HG02840 (cell line): ENCODE results near the gene MRGPRD.
"Not testable (repeated sequence)": the region's sequence is repeated elsewhere in the genome, so short reads cannot be mapped to it uniquely, and the experiment has no call there.

Experiments used
- ATAC-seq: cut with Tn5 transposase; IDR thresholded peaks from one replicate; pipeline ENCODE4 v1.9.1; 2021; ENCODE audit warnings: mild to moderate bottlenecking, moderate library complexity, moderate number of reproducible peaks; ENCODE audit not compliant: unreplicated experiment, low FRiP score

The MRGPRD gene

DNA sequence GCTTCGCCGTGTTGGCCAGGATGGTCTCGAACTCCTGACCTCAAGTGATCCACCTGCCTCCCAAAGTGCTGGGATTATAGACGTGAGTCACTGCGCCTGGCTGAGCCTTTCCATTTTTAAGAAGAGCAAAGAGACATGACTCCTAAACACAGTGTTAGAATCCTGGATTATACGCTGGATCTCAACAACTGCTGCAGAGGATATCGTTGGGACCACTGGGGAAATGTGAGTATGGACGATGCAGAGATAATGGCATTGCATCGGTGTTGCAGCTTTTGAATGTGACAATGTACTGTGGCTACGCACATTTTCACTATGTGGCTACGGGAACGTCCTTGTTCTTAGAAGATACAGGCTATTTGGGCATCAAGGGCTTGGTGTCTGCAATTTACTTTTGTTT is 26.0 kb upstream of the MRGPRD start:
- no peak for ATAC-seq

DNA sequence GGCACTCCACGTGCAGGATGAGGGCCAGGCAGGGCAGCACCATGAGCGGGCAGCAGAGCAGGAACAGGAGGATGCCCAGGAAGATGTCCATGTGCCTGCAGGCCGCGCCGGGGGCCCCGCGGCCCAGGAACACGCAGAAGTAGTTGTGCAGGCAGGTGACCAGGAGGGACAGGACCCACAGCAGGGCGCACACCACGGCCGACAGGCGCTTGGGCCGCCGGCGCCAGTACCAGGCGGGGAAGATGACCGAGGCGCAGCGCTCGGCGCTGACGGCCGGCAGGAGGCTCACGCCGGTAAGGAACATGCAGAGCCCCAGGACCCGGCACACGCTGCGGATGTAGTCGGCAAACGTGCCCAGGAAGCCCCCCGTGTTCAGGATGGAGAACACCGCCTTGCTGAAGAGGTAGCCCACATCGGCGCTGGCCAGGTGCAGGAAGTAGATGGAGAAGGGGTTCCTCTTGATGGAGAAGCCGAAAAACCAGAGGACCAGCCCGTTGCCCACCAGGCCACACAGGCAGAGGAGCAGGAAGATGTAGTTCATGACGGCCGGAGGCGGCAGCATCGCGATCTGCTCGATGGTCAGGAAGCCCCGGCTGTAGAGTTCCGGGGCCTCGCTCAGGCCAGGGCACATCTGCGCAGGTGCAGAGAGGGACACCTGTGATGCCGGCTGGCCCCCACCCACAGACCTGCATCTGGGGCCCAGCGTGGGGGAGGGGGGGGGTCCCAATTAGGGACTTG is 25.0 kb upstream of the MRGPRD start:
- ATAC-seq, result no peak

DNA sequence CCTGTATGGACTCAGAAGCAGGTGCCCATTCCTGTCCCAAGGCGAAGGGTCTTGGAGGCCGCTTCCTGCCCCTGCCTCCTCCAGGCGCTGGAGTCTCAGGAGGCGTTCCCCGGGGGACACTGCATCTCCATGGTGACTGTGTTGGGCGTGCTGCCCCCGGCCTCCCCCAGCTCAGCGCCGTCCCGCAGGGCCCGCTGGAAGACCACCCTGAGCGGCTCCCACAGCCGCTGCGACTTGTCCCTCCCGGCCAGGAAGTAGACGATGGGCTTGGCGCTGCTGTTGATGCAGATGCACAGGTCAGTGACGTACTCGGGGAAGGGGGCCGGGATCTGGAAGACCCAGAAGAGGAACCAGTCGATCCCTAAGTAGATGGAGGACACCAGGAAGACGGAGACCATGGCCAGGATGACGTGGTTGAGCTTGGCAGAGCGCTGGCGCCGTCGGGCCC is 24.4 kb upstream of the MRGPRD start:
- ATAC-seq, result no peak

DNA sequence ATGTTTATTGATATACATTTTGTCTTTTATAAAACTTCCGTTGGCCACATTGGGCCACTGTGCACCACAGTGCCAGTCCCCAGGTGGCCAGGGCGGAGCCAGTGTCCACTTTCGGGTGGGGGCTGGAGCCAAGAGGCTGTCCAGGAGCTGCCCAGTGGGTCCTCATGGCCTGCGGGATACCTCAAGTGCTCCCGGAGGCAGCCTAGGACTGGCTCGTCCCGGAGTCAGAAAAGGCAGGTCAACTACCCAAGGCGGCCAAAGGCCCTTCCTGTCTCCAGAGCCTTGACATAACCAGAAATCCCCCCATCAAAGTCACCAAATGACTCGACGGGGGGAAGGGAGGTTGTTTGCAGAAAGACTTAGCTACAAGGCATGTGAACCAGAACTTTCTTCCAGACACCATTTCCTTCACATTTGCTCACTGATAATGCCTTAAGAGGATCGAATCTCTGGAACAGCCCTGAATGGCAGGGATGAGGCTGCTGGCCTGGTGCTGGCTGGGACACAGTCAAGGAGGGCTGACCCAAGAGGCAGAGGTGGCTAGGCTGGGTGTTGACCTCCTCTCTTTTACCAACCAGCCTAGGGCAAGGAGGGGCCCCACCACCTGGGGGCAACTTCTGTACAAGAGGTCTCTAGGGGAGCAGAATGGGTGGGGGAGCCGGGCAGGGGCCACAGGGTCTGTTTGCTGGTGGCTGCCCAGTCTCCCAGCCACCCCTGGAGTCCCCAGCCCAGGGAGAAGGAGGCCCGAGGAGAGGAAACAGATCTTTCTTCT is 23.8 kb upstream of the MRGPRD start:
- no peak for ATAC-seq

DNA sequence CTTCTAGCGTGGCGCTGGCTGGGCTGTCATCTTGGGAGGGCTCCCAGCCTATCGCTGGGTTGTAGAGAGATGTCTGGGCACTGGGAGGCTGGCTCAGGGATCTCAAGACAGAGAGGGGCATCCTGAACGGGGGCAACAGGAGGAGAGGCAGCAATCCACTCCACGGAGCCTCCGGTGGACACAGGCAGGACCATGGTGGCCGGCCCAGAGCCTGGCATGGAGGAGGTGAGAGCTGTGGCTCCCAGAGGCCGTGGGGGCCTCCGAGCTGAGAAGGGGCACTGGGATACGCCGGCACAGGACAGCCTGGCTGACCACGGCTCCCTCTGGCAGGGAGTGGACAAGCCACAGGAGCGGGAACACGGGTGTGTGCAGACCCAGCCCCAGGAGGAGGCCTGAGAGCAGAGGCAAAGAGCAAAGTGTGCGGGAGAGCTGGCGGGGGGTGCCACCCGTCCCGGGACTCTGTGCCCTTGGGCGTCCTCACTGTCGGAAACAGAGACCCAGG is 23.1 kb upstream of the MRGPRD start:
- no peak for ATAC-seq

DNA sequence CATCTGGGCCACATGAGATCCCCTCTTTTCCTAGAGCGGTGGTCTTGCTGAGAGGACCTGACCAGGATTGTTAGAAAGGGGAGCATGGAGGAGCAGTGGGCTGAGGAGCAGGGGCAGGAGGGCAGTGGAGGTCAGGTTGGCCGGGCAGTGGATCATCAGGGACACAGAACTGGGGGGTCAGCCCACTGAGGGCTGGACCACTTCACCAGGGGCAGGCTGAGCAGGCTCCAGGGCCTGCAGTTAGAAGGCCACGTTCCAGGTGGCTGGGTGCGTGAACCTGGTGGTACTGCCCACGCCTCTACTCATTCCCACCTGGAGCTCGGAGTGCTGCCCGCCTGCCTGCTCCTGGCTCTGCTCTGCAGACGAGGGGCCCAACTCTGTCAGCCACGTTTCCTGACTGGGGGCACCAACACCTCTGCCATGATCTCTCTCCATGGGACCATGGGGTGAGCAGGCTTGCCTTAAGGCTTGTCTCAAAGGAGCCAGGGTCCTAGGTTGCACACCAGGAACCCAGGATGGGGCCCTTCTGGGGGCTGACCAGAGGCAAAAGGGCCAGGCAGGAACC is 22.6 kb upstream of the MRGPRD start:
- no peak for ATAC-seq

DNA sequence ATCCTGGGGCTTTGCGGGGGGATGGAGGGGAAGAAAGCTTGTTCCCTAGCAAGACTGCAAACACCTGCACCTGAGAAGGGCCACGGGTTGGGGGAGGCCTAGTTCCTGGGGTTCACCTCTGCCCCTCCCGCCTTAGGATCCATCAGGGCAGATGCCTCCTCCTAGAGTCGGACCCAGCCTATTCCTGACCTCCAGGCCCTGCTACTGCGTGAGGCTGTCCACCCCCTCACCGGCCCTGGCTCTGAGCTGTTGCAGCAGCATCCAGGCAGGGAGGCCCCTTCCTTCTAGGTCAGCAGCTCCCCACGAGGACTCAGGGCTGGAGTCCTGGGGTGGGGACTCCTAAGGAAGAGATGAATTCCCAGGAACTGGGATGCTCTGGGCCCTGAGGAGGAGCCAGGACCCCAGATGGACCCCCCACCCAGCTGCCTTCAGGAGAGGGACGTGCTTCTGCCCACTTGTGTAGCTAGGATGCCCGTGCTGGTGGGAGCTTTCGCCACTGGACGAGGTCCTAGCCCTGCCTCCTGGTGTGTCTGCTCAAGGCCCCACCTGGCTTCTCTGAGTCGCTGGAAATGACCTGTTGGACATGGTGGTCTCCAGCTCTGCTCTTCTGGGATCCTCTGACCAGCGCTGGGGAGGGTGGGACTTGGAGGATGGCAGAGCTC is 21.9 kb upstream of the MRGPRD start:
- ATAC-seq, result no peak

DNA sequence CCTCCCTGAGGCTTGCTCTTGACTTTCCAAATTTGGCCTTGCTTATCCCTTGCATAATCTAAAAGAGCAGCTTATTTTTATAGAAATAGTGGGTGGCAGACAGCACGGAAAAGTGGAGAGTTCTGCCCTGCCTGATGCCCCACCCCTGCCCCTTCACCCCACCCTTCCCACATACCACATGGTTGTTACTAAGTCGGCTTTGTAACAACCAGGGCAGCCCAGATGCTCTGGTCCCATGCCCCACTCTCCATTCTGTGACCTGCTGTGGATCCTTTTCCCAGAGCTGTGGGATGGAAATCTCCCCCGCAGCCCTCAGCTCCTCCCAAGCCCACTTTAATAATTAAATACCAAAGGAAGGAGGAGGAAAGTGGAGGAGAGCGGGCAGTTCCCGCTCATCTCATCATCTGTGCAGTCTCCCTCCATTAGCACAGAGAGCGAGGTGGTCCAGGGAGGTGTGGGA is 21.4 kb upstream of the MRGPRD start:
- ATAC-seq, result no peak

DNA sequence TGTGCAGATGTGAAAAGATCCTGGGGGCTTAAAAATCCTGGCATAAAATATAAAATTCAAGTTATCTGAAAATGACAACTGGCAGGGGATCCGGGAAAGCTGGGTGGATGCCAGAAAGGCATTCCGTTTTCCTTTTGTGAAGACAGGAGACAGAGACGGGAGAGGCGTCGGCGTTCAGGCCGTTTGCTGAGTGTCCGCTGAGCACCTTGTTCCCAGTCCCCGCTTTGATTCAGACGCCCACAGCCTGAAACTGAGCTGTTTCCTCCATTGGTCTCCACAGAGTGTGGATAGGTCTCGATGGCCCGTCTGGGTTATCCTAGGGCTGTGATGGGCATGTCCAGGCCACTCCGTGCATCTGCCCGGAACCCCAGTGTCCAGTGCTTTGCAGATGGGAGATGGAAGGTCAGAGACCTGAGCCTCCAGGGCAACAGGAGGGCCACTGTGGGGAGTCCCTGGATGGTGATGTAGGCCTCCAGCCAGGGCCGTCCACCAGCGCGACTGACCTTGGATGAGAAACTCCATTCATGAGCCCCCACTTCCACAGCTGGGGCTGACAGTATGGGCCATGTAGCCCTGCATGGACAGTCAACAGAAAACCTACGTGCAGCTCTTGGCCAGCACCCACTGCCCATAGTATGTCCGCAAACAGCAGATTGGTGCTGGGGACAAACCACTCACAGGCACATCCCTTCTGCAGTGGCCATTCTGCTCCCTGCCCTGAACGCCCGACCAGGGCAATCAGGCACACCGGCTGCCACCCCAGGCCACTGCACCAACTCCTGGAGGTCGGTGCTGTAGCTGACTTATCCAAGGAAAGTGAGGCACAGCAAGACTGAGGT is 20.7 kb upstream of the MRGPRD start:
- ATAC-seq, result no peak

DNA sequence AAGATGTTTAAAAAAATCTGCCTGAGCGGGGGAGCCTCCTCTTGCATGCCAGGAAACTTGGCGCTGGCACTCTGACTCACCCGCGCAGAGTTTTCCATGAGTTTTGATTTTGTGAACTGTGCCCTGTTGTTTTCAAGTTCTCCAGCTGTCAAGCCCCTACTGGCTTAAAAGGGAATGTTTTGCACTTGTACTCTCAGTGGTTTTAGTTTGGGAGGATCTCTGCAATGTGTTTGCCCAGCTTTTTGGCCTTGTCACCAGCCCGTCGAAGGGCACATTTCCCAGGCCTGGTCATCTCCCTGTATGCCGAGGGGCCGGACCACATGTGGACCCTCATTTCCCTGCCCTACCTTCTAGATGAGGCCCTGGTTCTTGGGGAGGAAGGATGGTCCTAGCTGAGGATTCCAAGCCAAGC is 20.1 kb upstream of the MRGPRD start:
- no peak for ATAC-seq

DNA sequence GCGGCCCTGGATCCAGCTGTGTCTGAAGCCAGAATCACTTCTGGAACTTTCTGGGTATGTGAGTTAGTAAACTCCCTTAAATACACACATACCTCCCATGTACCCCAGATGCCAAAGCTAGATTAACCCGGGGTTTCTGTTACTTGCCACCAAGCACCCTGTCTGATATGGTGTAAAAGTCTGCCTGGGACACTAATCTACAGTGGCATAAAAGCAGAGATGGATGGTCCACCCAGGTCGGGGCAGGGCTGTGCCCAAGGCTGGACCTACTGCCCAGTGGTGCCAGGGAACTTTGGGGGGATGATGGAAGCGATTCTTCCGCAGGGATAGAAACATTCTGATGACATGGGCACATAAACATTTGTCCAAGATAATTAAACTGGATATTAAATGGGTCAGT is 19.6 kb upstream of the MRGPRD start:
- no peak for ATAC-seq

DNA sequence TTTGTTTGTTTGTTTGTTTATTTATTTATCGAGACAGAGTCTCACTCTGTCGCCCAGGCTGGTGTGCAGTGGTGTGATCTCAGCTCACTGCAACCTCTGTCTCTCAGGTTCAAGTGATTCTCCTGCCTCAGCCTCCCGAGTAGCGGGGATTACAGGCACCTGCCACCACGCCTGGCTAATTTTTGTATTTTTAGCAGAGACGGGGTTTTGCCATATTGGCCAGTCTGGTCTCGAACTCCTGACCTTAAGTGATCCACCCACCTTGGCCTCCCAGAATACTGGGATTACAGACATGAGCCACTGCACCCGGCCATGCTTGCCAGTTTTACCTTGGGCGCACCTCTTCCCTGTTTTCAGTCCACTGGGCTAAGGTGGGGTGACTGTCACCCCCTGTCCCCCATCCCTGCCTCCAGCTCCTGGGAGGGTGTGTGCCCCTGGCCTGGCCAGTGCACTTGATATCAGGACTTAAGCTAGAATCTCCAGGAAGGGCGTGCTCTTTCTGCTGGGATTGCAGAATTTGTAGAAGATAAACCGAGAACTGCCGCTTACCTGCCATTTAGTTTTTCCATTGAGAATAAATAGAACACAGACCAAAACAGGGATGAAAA is 19.1 kb upstream of the MRGPRD start:
- not testable (repeated sequence) for ATAC-seq

DNA sequence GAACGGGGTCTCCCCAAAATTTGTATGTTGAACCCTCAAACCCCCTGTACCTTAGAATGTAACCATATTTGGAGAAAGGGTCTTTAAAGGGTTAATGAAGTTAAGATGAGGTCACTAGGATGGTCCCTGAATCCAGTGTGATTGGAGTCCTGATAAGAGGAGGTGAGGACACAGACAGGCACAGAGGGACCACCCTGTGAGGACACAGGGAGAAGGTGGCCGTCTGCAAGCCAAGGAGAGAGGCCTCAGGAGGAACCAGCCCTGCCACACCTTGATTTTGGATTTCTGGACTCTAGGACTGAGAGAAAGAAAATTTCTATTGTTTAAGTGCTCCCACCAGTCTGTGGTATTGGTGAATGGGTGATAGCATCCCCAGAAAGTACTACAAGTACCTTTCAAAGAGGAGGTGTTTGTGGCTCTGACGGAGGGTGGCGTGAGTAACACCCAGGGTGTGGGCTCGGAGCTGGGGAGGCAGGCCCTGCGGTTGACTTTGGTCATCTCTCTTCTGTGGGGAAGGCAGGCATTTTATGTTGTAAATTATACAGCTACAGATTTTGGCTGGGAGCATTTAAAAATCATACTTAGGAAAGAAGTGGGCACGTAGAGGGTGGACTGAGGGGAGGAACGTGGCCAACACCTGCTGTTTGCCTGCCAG is 18.4 kb upstream of the MRGPRD start:
- ATAC-seq, result no peak

DNA sequence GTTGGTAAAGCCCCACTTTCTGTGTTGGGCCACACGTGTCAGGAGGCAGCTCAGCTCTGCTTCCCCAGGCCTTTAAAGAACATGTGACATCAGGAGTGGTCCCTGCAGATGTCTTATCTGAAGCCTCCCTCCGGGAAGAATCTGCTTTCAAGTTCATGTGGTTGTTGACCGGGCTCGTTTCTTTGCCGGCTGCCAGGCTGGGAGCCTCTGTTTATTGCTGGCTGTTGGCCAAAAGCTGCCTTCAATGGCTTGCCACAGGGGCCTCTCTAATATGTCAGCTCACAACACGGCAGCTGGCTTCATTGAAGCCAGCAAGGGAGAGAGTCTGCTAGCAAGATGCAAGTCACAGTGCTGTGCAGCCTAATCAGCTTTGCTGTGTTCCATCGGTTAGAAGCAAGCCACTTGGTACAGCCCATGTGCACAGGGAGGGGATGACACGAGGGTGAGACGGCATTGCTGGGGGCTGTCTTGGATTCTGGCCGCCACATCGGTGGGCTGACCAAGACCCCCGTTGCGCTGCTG is 17.7 kb upstream of the MRGPRD start:
- no peak for ATAC-seq

DNA sequence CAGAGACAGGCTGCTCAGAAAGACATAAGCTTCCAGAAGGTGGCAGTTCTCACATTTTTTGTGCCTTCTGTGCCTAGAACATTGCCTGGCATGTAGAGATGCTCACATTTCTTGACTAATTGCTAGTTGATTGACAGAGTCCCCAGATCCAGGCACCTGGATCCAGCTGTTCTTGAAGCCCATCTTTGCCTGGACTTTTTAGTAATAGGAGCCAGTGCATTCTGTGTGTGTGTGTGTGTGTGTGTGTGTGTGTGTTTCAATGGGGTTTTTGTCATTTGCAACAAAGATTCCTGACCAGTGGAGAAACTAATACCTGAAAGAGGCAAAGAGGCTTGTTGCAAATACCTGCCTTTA is 17.2 kb upstream of the MRGPRD start:
- no peak for ATAC-seq

DNA sequence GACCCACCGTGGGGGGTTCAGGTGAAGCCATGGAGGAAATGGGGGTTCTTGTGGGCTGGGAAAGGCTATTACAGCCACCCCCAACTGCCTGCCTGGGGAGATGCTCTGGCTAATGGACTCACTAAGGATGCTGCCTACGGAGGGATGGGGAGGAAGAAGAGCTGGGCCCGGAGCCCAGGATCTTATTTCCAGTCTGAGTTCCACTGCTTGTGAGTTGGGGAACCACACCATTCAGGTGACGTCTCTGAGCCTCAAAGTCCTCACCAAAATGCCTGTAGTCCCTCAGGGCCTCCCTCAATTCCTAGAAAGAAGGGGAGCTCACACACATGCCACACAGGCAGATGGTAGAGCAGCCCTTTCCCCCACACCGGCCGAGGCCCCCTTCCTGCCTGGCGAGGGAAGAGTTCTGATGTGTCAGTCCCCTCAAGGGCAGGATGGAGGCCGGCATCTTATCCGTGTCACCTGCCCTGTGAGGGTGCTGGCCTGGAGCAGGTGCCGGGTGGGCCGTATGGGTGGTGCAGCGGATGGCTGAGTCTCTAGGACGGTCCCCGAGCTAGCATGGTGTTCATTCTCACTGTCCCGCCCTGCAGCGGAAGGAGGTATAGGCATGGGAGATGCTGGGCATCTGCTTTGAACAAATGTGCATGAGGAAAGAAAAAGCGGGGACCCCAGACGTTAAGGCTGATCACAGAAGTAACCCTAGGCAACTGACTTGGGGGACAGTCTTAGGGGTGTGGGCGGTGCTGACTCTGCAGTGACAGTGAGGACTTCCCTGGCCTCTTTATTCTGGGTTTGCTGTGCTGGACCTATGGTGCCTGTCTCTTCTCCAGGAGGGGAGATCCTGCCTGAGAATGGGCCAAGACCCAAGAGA is 16.6 kb upstream of the MRGPRD start:
- ATAC-seq, result no peak

DNA sequence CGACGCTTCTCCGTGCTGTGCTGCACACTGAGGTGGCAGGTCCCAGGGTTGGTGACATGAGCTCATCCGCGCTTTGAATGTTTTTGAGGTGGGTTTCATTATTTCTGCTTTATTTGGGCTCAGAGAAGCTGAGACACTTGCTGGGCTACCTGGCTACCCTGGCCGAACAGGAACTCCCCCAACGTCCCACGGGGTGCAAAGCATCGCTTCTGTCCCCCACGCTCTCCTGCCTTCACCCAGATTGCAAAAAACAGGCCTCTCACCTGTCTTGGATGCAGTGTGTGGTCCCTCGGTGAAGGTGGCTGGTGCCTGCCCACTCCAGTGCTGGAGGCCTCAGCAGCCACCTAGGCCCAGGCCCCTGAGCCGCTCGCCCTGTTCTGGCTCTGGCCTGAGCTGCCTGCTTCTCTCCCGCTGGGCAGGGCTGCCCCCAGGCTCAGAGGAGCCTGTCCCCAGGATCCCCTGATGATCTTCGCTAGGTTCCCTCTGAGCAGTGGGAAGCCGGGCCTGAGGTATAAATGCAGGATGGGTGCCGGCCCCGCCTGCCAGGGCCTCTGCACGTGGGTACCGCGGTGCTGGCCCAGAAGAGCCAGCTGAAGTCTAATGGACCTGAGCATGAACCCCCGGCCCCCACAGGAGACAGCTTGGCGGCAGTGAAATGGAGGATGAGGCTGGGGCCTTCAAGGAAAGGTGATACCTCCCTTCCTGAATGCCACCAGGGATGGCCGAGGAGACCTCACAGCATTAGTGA is 15.8 kb upstream of the MRGPRD start:
- no peak for ATAC-seq
